Astrocyte of the spinal cord (primary cell): ENCODE data around the gene MYBPH.

Source experiments
- DNase-seq: peaks from one replicate; pipeline ENCODE4 v3.0.0; 2011; ENCODE audit warnings: low read depth, low spot score
- H3K4me3 ChIP-seq: 2 replicates; pipeline ENCODE4 v1.5.1; 2011; ENCODE audit warnings: low read depth, mild to moderate bottlenecking, low read length, moderate library complexity
- CTCF ChIP-seq: IDR thresholded peaks from 2 replicates; pipeline ENCODE4 v1.5.1; 2012; ENCODE audit warnings: low read depth, mild to moderate bottlenecking, low read length, inconsistent platforms
- in situ Hi-C: cut with HindIII; loops from 2 replicates; pipeline ENCODE4 v1.10.0; 2017; ENCODE audit warnings: low sequenced_read_pairs

The MYBPH gene

GRCh38 chr1:203178083-203178482, 2.5 kb upstream of the MYBPH start:
- in situ Hi-C loops, result no loop called here
- no peak for TF ChIP-seq CTCF
- no peak for DNase-seq
- no peak overlapping the region for H3K4me3 ChIP-seq

GRCh38 chr1:203177470-203178039, 1.9 kb upstream of the MYBPH start:
- no peak for DNase-seq
- no peak for TF ChIP-seq CTCF
- in situ Hi-C loops, result no loop called here
- no peak overlapping the region for H3K4me3 ChIP-seq

- TF ChIP-seq CTCF, result no peak
- in situ Hi-C loops, result no loop called here
- no peak for DNase-seq
- no peak overlapping the region for H3K4me3 ChIP-seq
Measured at GRCh38 chr1:203177036-203177405, 1.4 kb upstream of the MYBPH start.

- no peak for DNase-seq
- in situ Hi-C loops, result no loop called here
- no peak for TF ChIP-seq CTCF
- no peak overlapping the region for H3K4me3 ChIP-seq
Measured at GRCh38 chr1:203176273-203177035, 828 bp upstream of the MYBPH start.

GRCh38 chr1:203175827-203176241, 208 bp upstream of the MYBPH start:
- no peak overlapping the region for H3K4me3 ChIP-seq
- in situ Hi-C loops, result no loop called here
- DNase-seq, result no peak
- no peak for TF ChIP-seq CTCF

- no peak for DNase-seq
- TF ChIP-seq CTCF, result no peak
- in situ Hi-C loops, result no loop called here
- H3K4me3 ChIP-seq, result no peak overlapping the region
Measured at GRCh38 chr1:203174324-203174985, 1.2 kb downstream of the MYBPH start.
